Vagina (tissue), 2 donors: ENCODE results near the gene MAG. TPM values are rescaled to one million over a fixed set of nuclear protein-coding genes. Genes with fewer than 3 reads are reported as not detected.

Source experiments
- DNase-seq, 2 donors: peaks; one replicate each; pipeline ENCODE4 v3.0.0-alpha.2; 2017; ENCODE audit errors: extremely low spot score in 2 of 2
- H3K27ac ChIP-seq: fragments of 200-600 bp; sonication (generic); one replicate; pipeline ENCODE4 v1.5.1; 2019
- H3K27me3 ChIP-seq: fragments of 200-600 bp; sonication (generic); one replicate; pipeline ENCODE4 v1.5.1; 2019
- H3K36me3 ChIP-seq, 2 donors: fragments of 200-600 bp; sonication (generic); one replicate each; pipeline ENCODE4 v1.5.1; 2017 to 2019
- H3K4me1 ChIP-seq: fragments of 200-600 bp; sonication (generic); one replicate; pipeline ENCODE4 v1.5.1; 2019
- H3K4me3 ChIP-seq, 2 donors: fragments of 200-600 bp; sonication (generic); 1 replicate in 1 of 2; 2 replicates in 1 of 2; pipeline ENCODE4 v1.5.1; 2016 to 2019
- H3K9me3 ChIP-seq: fragments of 200-600 bp; sonication (generic); one replicate; pipeline ENCODE4 v1.5.1; 2019
- CTCF ChIP-seq, 3 experiments: fragments of 450-650 bp in 2 of 3; fragments of 200-600 bp in 1 of 3; sonication (generic) in 1 of 3; IDR thresholded peaks; one replicate each; pipeline ENCODE4 v1.5.1; 2017 to 2019; ENCODE audit warnings: antibody characterized with exemption in 3 of 3, mild to moderate bottlenecking in 2 of 3, moderate library complexity in 2 of 3
- POLR2A ChIP-seq, 2 donors: fragments of 450-650 bp; IDR thresholded peaks; one replicate each; pipeline ENCODE4 v1.6.1; 2017; ENCODE audit warnings: antibody characterized with exemption in 2 of 2, mild to moderate bottlenecking in 2 of 2, moderate library complexity in 2 of 2
- POLR2AphosphoS5 ChIP-seq, 2 donors: sonication (generic); formaldehyde crosslinking; IDR thresholded peaks; one replicate each; pipeline ENCODE4 v1.9.0; 2017; ENCODE audit warnings: antibody characterized with exemption in 2 of 2, mild to moderate bottlenecking in 2 of 2, low read depth in 1 of 2; ENCODE audit not compliant: insufficient read depth in 1 of 2
- intact Hi-C: fragments of 100-400 bp; cut with DNase I; formaldehyde crosslinking; loops from one replicate; pipeline ENCODE4 v1.15.1; 2023
- total RNA-seq: library from RNA; depleted of rRNA; stranded (reverse); fragments of >200 nt; gene quantifications from one replicate; pipeline ENCODE4 v1.2.3, GENCODE V29; 2016

Gene MAG
- total RNA-seq, 1 donor from 2014 or later, result not detected

GRCh38 chr19:35261356-35262100 lies 30.4 kb upstream of the MAG start:
- peaks cover 39% of the 10 kb centered on the region for H3K4me1 ChIP-seq
- H3K36me3 ChIP-seq, result no peaks in the 10 kb centered on the region
- no peaks in the 10 kb centered on the region for H3K27me3 ChIP-seq
- TF ChIP-seq CTCF (IDR thresholded peaks at IDR 0.05) (no peak), POLR2AphosphoS5 (IDR thresholded peaks at IDR 0.05; ENCODE audit: insufficient read depth in 1 of 2, low read depth in 1 of 2) (no peak), POLR2A (IDR thresholded peaks at IDR 0.05) (no peak)
- H3K4me3 ChIP-seq, result no peak overlapping the region
- intact Hi-C loops, result no loop called here
- H3K27ac ChIP-seq, result no peak overlapping the region
- DNase-seq, result peak; percentile 25 to 77
- no peaks in the 10 kb centered on the region for H3K9me3 ChIP-seq

DNA sequence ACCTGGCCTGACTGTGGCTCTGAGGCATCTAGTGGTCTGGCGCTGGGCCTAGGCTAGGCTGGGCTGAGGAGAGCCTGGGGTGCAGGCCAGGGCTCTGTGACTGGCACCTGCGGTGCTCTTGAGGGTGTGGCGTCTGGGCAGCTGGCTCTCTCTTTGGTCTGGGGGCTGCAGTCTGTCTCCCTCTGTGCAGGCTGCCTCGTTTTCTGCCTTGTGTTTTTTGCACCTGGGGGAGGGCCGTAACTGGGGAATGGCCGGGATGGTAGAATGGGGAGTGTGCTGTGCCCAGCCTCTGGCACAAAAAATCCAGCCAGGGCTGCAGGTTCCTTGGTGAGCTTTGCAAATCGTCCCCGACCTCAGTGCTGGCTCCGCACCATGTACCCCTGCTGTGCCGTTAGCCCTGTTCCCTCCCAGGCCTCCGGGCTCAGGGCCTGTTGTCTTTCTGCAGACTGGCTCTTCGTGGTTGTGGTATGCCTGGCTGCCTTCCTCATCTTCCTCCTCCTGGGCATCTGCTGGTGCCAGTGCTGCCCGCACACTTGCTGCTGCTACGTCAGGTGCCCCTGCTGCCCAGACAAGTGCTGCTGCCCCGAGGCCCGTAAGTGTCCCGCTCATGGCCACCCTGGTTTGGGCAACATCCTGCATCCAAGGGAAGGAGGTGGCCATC lies 29.7 kb upstream of the MAG start:
- H3K36me3 ChIP-seq, result no peaks in the 10 kb centered on the region
- DNase-seq, result peak; percentile 88 to 93
- no peak overlapping the region for H3K4me3 ChIP-seq
- intact Hi-C loops, result no loop called here
- TF ChIP-seq POLR2AphosphoS5 (IDR thresholded peaks at IDR 0.05; ENCODE audit: insufficient read depth in 1 of 2, low read depth in 1 of 2) (no peak), CTCF (IDR thresholded peaks at IDR 0.05) (no peak), POLR2A (IDR thresholded peaks at IDR 0.05) (no peak)
- H3K4me1 ChIP-seq, result peaks cover 46% of the 10 kb centered on the region
- no peaks in the 10 kb centered on the region for H3K9me3 ChIP-seq
- no peak overlapping the region for H3K27ac ChIP-seq
- H3K27me3 ChIP-seq, result no peaks in the 10 kb centered on the region

- Histone ChIP-seq H3K27me3 (no peaks in the 10 kb centered on the region), H3K36me3 (no peaks in the 10 kb centered on the region), H3K9me3 (no peaks in the 10 kb centered on the region), H3K27ac (no peak overlapping the region), H3K4me1 (peaks cover 47% of the 10 kb centered on the region), H3K4me3 (no peak overlapping the region)
- peak in 1 of 2 donors; percentile 85 for DNase-seq
- TF ChIP-seq POLR2AphosphoS5 (IDR thresholded peaks at IDR 0.05; ENCODE audit: insufficient read depth in 1 of 2, low read depth in 1 of 2) (no peak), POLR2A (IDR thresholded peaks at IDR 0.05) (no peak), CTCF (IDR thresholded peaks at IDR 0.05) (no peak)
- intact Hi-C loops, result loop anchor here (5.0 kb wide), 1 partner anchor 122 kb away; the partner anchor contains the start of gene FXYD7
These were observed 27.5 kb upstream of the MAG start for GRCh38 chr19:35264268-35265125.

- Histone ChIP-seq H3K36me3 (peaks cover 0 to 3% of the 10 kb centered on the region in 2 donors), H3K9me3 (no peaks in the 10 kb centered on the region), H3K27me3 (no peaks in the 10 kb centered on the region), H3K4me3 (no peak overlapping the region), H3K4me1 (peaks cover 55% of the 10 kb centered on the region), H3K27ac (peak overlapping the region; percentile 89)
- peak in 1 of 2 donors; percentile 88 for DNase-seq
- TF ChIP-seq POLR2AphosphoS5 (IDR thresholded peaks at IDR 0.05; ENCODE audit: insufficient read depth in 1 of 2, low read depth in 1 of 2) (no peak), POLR2A (IDR thresholded peaks at IDR 0.05) (no peak), CTCF (IDR thresholded peaks at IDR 0.05) (no peak)
- intact Hi-C loops, result loop anchor here (5.0 kb wide), 1 partner anchor 123 kb away; the partner anchor contains the start of gene FXYD7
These were observed 26.6 kb upstream of the MAG start for GRCh38 chr19:35265126-35265899.
